ENCODE results near the gene PPP6R3. TPM values are rescaled to one million over a fixed set of nuclear protein-coding genes. Genes with fewer than 3 reads are reported as not detected.

PPP6R3 gene
- total RNA-seq, 3 donors from 2014 or later (not counting 1 experiment from before 2014, with no cell fraction given): 148 to 176 (median 149) TPM

DNA sequence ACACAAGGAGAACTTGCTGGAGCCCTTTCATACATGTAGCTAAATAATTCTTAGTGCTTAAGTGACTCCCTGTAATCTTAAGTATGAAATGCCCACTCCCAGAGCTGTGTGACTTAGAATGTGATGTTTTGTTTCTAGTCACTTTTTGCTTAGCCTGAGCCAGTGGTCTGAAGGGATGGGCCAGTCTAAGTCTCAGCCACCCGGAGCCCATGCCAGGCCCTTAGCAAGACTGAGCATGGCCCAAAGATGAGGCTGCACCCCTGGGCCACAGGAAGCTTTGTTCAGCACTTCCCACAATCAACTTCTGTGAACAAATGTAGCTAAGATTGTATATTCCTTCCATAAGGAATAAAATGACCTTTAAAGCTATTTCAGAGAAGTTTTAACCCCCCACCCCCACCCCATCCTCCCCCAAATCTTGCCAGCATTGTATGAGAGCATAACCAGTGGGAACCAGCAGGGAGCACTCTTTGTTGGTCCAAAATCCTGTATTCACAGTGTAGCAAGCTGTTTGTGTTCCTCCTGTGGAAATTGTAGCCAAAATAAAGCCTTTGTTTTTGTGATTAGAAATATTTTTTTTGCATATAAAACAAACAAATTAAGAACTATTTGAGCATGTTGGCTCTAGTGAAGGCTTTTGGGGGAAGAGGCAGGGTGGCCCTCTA is 150.0 kb downstream of the PPP6R3 start:
- no peaks in the 10 kb centered on the region for H3K9me3 ChIP-seq (ENCODE audit: control insufficient read depth, insufficient read depth, low read length)
- DNase-seq: no peak
- H3K27me3 ChIP-seq (ENCODE audit: control insufficient read depth, insufficient read depth, low read length): no peaks in the 10 kb centered on the region
- ATAC-seq: no peak
- no peaks in the 10 kb centered on the region for H3K4me1 Mint-ChIP-seq
- H3K4me1 ChIP-seq (ENCODE audit: control insufficient read depth, insufficient read depth, low read length): no peaks in the 10 kb centered on the region
- no peak overlapping the region for H3K27ac ChIP-seq (ENCODE audit: low read length)
- peak overlapping the region; percentile 36 to 43 for H3K27ac Mint-ChIP-seq
- 100% methylated on average over 1 of the region's 1 CpG for WGBS (ENCODE audit: insufficient coverage)
- H3K9me3 Mint-ChIP-seq: no peaks in the 10 kb centered on the region
- intact Hi-C loops (cut with micrococcal nuclease): no loop called here
- H3K36me3 Mint-ChIP-seq: peaks cover 16% of the 10 kb centered on the region
- H3K27me3 Mint-ChIP-seq (ENCODE audit: low read depth in 2 of 2): no peaks in the 10 kb centered on the region
- TF ChIP-seq, protein P1, sequence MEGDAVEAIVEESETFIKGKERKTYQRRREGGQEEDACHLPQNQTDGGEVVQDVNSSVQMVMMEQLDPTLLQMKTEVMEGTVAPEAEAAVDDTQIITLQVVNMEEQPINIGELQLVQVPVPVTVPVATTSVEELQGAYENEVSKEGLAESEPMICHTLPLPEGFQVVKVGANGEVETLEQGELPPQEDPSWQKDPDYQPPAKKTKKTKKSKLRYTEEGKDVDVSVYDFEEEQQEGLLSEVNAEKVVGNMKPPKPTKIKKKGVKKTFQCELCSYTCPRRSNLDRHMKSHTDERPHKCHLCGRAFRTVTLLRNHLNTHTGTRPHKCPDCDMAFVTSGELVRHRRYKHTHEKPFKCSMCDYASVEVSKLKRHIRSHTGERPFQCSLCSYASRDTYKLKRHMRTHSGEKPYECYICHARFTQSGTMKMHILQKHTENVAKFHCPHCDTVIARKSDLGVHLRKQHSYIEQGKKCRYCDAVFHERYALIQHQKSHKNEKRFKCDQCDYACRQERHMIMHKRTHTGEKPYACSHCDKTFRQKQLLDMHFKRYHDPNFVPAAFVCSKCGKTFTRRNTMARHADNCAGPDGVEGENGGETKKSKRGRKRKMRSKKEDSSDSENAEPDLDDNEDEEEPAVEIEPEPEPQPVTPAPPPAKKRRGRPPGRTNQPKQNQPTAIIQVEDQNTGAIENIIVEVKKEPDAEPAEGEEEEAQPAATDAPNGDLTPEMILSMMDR (IDR thresholded peaks at IDR 0.05): no peak
- peaks cover 79% of the 10 kb centered on the region for H3K36me3 ChIP-seq (ENCODE audit: control insufficient read depth, insufficient read depth, low read length)
- no peak overlapping the region for H3K4me3 Mint-ChIP-seq
- H3K4me3 ChIP-seq (ENCODE audit: low read length): no peak overlapping the region

DNA sequence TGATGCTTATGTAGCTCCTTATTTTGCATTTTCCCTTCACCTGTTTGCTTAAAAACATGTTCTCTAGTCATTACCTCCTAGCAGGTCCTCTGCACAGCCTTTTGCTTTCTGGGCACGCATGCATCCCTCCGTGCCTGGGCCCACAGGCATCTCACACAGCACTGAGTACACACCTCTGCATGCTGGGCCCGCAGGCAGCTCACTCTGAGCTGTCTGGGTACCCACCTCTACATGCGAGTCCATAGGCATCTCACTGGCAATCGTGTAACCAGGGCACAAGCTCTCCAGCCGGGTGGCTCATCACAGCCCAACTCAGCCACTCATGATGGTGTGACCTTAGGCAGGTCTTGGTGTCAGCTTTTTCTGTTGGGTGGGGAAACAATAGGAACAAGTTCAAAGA is 155.1 kb downstream of the PPP6R3 start:
- DNase-seq (no peak), ATAC-seq (no peak)
- intact Hi-C loops (cut with micrococcal nuclease): no loop called here
- Mint-ChIP-seq H3K9me3 (no peaks in the 10 kb centered on the region), H3K4me3 (no peak overlapping the region), H3K36me3 (peaks cover 12% of the 10 kb centered on the region), H3K4me1 (no peaks in the 10 kb centered on the region), H3K27me3 (ENCODE audit: low read depth in 2 of 2) (no peaks in the 10 kb centered on the region), H3K27ac (peak overlapping the region in 1 of 2 donors; percentile 33)
- H3K36me3 ChIP-seq (ENCODE audit: control insufficient read depth, insufficient read depth, low read length): peaks cover 38% of the 10 kb centered on the region
- no peaks in the 10 kb centered on the region for H3K27me3 ChIP-seq (ENCODE audit: control insufficient read depth, insufficient read depth, low read length)
- WGBS (ENCODE audit: insufficient coverage): 96% methylated on average over 6 of the region's 6 CpGs
- H3K4me3 ChIP-seq (ENCODE audit: low read length): no peak overlapping the region
- TF ChIP-seq, protein P1 (IDR thresholded peaks at IDR 0.05): no peak
- H3K27ac ChIP-seq (ENCODE audit: low read length): no peak overlapping the region
- no peaks in the 10 kb centered on the region for H3K4me1 ChIP-seq (ENCODE audit: control insufficient read depth, insufficient read depth, low read length)
- H3K9me3 ChIP-seq (ENCODE audit: control insufficient read depth, insufficient read depth, low read length): no peaks in the 10 kb centered on the region

DNA sequence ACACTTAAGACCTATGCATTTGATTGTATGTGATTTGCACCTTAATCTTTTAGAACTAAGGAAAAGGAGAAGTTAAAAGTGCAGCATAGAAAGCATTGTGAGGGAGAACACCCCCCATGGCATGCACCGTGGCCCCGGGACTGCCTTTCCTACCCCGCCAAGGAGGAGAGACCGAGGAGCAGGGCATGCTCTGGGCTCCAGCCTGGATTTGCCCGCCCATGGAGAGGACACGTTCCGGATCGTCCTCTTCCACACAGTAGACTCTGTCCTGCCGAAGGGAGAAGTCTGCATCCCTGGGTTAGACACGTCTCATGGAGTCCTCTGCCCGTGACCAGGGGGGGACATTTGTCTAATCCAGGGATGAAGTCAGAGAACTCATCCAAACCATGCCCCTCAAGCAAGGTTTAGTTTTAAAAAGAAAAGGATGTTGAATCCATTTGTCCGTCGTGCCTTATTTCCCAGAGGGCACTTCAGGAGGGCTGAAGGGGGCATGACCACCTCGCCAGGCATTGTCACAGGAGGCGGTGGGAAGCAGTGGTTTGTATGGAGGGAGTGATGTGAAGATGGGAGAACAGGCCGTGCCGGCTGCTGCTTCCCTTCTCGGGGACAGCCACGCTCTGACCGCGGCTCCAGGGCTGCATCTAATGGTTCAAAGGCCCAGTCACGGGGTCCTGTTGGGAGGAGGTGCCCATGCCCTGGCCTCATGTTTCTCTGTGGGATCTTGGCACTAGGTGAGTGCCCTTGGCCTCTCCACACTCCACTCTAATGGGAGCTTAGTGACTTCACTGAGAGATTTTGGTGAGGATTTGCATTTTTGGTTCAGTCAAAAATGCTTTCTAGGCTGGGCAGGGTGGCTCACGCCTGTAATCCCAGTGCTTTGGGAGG is 157.6 kb downstream of the PPP6R3 start:
- whole genome bisulfite sequencing (ENCODE audit: insufficient coverage): 94% methylated on average over 23 of the region's 23 CpGs
- no peak overlapping the region for H3K27ac Mint-ChIP-seq

More for the DNA sequence above, 157.6 kb downstream of the PPP6R3 start:
- H3K4me3 ChIP-seq (ENCODE audit: low read length): no peak overlapping the region
- no peaks in the 10 kb centered on the region for H3K36me3 Mint-ChIP-seq
- TF ChIP-seq, protein P1 (IDR thresholded peaks at IDR 0.05): no peak
- no peaks in the 10 kb centered on the region for H3K9me3 Mint-ChIP-seq
- H3K9me3 ChIP-seq (ENCODE audit: control insufficient read depth, insufficient read depth, low read length): no peaks in the 10 kb centered on the region
- H3K27me3 Mint-ChIP-seq (ENCODE audit: low read depth in 2 of 2): peaks cover 0 to 2% of the 10 kb centered on the region in 2 donors
- DNase-seq (no peak), ATAC-seq (no peak)
- no peak overlapping the region for H3K4me3 Mint-ChIP-seq
- intact Hi-C loops (cut with micrococcal nuclease): no loop called here
- H3K36me3 ChIP-seq (ENCODE audit: control insufficient read depth, insufficient read depth, low read length): peaks cover 18% of the 10 kb centered on the region
- no peaks in the 10 kb centered on the region for H3K27me3 ChIP-seq (ENCODE audit: control insufficient read depth, insufficient read depth, low read length)
- no peak overlapping the region for H3K27ac ChIP-seq (ENCODE audit: low read length)
- H3K4me1 ChIP-seq (ENCODE audit: control insufficient read depth, insufficient read depth, low read length): no peaks in the 10 kb centered on the region
- H3K4me1 Mint-ChIP-seq: no peaks in the 10 kb centered on the region
